ENCODE data around the gene SEMA5B.

SEMA5B gene

DNA sequence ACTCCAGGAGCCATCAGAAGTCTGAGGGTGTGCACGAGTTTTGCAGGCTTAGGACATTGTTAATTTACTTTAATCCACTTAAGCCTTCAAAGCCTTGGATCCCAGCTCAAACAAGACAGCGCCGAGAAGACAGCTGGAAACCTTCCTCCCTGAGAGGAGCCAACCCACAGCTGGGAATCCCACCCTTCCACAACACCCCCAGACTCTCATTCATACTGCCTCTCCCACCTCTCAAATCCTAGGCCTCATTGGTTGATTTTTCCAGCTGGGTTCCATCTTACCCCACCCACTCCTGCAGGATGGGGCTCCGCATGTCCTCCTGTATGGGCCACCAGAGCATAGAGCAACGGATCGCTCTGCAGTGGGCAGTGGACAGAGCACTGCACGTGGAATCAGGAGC lies 80.4 kb downstream of the SEMA5B start:
- FAIRE-seq, result no peak
- DNase-seq (ENCODE audit: low spot score), result no peak

DNA sequence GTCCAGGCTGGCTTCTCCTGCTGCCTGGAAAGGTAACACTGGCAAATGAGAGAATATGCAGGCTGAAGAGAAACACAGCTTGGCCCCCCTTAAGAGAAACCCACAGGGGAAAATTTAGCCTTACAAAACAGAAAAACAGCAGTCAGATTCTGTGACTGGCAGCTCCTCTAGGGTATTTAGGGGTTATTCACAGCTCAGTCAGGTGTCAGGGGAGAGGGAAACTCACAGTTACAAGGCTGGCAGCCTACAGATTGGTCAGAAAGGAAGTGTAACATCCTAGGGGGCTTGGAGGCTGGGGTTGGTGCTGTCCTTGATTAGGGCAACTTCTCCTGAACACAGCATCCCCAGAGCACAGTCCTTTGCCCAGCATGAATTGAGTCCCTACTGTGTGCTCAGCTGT lies 81.4 kb downstream of the SEMA5B start:
- FAIRE-seq (no peak), DNase-seq (ENCODE audit: low spot score) (no peak)

DNA sequence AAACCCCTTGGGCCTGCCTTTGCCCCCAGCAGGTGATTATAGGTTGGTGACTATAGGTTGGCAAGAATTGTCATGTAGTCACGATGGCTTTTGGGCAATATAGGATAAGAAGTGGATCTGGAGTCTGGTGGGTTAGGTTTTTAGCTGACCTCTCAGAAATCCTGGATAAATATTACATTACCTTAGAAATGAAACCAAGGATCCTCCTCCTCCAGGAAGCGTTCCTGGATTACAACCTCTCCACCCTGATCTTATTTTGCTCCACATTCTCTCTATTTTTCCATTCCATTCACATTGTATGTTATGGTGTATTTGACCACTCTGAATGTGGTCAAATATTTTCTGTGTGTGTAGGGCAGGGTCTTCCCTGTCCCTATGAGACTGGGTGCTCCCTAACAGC lies 82.3 kb downstream of the SEMA5B start:
- FAIRE-seq (no peak), DNase-seq (ENCODE audit: low spot score) (no peak)

DNA sequence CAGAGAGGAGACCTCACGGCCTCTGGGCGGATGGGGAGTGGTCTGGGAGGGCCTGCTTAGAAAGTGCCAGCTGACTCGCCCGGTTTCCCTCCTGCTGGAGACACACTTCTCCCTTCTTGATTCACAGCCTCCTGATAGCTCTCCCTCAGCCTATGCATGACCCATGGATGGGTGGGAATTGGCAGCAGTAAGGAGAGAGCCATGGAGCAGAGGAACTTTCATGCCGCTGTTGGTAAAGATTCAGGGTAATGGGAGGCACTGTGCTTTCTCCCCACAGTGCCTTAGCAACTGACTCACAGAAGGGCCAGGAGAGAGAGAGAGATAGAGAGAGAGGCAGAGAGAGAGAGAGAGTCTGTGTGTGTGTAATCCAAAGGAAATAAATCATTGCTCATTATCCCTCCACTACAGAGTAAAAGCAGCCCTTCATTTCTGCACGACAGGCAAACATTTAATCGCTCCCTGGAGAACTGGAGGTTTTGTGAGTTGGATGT lies 82.8 kb downstream of the SEMA5B start:
- no peak for FAIRE-seq
- no peak for DNase-seq (ENCODE audit: low spot score)

DNA sequence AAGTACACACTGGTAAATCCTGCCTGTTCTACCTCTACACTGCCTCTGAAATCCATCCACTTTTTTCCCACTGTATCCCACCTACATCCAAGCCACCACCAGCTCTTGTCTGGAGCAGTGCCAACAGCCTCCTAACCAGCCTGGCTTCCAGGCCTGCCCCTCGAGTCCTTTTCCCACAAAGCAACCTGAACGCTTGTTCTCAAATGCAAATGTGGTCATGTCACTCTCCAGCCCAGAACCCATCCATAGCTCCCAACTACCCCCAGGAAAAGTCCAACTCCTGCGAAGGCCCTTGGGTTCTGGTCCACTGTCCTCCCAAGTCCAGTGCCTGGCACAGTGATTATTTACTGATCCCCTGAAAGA lies 83.8 kb downstream of the SEMA5B start:
- DNase-seq (ENCODE audit: low spot score), result no peak

DNA sequence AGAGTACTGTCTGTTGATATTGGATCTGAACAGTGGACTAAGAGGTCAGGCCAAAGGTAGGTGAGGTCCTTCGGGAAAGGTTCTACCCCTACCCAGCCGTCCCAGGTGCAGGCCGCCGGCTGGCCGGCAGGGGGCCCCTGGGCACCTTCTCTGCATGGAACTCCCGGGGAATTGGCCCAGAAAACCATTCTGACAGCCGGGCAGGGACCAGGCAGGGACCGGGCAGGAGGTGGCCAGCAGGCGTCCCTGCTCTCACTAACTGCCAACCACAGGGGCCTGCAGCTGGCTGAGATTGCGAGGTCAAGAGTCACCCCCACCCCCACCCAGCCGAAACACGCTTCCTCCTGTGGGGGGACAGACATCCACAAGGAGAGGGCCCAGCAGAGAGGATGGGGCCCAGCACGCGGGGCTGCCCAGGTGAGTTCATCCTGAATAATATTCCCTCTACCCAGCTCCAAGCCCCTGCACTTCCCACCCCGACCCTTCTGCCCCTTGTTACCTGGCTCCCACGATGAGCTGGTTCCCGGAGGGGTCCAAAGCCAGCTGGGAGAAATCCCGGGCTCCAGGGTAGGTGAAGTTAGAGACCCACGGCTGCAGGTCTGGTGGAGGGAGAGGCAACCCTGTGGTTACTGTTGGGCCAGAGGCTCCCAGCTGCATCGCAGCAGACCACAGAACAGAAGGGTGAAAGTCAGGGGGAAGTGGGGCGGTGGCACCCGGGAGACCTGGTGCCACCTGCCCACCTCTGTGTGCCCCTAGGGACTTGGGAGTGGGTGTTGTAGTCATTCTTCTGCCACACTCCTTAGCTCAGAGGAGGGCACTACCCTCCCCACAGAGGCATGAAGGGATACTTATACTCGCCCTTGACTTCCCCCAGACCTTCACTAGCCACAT lies 84.4 kb downstream of the SEMA5B start:
- peak; percentile 85 for DNase-seq (ENCODE audit: low spot score)
- FAIRE-seq, result peak; percentile 27

More for the DNA sequence above, 83.8 kb downstream of the SEMA5B start:
- no peak for FAIRE-seq

DNA sequence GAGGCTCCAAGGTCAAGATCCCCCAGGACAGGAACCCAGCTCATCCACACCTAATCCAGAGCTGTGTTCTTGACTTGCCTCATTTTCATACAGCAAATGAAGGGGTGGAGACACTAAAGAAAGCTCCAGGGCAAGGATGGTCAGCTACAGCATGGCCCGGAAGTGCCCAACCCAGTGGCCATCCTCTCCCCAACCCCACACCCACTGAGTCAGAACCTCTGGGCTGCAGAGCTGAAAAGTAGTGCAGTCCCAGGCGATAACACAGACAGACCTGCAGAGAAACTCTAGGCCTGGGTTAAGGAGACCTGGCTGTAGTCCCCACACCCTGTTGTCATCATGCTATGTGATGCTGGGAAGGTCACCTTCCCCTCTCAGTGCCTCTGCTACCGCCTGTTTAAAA lies 85.3 kb downstream of the SEMA5B start:
- no peak for FAIRE-seq
- DNase-seq (ENCODE audit: low spot score), result no peak

DNA sequence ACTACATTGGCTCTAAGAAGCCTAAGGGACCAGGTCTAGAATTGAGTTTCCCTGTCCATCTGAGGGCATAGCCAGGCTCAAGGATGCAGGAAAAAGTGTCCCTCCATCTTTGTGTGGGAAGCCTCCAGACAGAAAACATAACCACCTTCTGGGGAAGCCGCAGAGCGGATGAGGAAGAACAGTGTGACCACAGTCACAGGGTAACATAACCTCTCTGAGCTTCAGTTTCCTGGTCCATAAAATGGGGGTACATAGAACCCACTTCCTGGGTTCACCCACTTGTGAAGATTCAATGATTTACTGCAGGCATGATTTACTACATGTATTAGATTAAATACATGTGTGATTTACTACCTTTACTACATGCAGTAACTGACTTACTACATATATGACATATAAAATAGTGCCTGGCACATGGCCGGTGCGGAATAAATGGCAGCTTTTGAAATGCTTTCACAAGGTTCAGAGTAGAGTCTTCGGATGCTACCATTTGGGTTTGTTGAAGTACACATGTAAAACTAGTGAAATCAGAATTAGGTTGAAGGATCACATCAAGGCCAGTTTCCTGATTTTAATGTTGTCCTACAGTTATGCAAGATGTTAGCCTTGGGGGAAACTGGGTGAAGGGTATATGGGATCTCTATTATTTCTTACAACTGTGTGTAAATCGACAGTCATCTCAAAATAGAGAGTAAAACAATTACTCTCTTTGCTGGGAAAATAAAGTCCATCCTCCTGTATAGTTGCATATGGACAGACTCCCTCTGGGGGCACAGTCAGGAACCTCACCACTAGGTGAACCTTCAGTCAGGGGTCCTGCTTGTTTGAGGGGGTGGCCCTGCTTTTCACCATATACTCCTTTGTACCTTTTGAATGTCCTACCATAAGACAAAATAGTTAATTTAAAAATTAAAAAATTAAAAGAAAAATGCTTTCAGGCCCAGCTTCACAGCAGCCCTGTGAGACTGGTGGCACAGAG lies 86.0 kb downstream of the SEMA5B start:
- DNase-seq (ENCODE audit: low spot score), result no peak
- no peak for FAIRE-seq

DNA sequence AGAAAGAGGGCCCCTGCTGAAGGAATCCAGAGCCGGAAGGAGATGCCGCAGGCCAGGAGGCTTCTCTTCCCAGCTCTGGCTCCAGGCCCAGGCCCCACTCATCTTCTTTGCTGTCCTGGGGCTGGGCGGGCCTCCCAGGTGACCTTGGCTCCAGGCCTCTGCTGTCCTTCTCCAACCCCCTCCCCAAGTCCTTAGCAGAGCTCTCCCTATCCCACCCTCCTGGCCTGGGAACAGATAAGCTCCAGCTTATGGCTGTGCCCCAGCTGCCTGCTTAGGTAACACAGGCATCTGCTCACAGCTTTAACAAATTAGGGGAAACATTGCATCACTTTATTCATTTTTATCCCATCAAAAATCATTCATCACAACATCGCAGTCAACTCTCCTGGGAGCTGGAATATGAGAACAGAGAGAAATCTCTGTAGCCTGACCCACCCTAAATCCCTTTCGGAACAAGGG lies 86.9 kb downstream of the SEMA5B start:
- FAIRE-seq (no peak), DNase-seq (ENCODE audit: low spot score) (no peak)

DNA sequence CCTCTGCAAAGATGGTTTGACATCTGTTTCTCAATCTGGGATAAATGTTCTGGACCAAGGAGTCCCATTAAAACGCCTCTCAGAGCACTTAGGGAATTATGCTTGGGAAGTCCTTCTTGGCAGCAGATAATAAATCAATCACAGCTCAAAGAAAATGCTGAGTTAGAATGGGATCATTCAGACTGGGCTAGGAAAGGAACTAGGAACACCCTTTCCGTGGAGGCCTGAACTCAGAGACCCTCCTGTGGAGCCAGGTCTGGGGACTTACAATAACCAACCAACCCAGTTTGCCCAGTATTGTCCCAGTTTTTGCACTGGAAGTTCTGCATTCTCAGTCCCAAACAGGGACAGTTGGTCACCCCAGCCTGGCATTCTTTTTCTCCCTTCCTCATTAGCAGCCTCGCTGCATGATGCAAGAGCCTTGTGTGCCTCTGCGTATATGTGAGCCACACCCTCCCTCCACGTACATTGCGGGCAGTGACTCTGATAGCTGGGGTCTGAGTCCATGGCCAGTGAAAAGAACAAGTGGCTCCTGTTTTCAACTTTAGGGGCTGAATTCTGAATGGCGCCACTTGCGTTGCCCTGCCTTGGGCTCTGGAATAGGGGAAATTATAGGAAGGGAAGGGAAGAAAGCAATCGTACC lies 88.7 kb downstream of the SEMA5B start:
- DNase-seq (ENCODE audit: low spot score) (no peak), FAIRE-seq (no peak)

DNA sequence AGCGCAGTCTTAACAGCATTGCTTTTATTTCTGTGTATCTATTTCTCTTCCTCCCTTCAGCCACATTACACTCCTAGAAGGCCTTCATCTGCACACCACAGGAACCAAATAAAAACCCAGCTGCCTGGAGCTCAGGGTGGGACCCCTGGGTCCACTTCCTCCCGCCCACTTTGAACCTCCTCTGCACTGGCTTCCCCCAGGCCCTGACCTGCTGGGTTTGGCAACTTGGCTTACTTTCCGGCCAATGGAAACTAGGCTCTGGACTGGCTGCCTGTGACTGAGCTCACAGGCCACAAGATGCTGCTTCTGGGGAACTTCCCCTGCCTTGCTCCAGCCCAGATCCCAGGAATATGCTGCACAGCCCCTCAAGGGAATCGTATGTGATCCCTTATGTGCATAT lies 89.8 kb downstream of the SEMA5B start:
- no peak for FAIRE-seq
- no peak for DNase-seq (ENCODE audit: low spot score)

DNA sequence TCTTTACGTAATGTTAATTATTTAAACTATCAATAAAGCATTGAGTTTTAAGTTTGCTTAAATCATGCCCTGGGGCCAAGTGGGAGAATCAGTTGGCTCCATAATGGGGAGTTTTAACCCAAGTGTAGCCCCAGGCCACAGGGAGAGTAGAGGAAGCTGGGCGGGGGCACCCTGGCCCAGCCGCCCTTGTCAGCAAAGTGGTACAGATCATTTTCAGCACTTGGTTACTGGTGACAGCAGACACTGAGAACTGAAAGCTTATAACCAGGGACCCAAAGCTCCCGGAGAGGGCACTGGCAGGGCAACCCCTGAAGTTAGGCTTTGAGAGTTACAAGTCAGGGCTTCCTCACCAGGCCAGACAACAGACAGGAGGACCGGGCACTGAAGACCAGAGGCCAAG lies 90.6 kb downstream of the SEMA5B start:
- no peak for FAIRE-seq

DNA sequence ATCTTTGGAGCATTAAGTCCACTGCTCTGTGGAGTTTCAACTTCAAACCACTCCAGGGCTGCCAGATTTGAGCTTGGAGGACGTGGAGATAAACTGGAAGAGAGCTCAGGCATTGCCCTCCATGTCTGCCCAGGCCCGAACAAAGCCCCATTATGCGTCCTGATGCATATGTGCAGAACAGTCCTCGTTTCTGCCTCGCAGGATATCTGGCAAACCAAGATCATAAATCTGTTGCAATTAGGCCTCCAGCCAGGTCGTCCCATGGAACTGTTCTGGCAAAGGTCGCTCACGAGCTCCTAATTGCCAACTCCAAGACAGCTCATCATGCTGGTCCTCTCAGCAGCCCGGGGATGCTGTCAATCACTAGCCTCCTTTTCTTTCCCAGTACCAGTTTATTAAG lies 91.2 kb downstream of the SEMA5B start:
- FAIRE-seq (no peak), DNase-seq (ENCODE audit: low spot score) (no peak)

More for the DNA sequence above, 90.6 kb downstream of the SEMA5B start:
- DNase-seq (ENCODE audit: low spot score), result no peak

DNA sequence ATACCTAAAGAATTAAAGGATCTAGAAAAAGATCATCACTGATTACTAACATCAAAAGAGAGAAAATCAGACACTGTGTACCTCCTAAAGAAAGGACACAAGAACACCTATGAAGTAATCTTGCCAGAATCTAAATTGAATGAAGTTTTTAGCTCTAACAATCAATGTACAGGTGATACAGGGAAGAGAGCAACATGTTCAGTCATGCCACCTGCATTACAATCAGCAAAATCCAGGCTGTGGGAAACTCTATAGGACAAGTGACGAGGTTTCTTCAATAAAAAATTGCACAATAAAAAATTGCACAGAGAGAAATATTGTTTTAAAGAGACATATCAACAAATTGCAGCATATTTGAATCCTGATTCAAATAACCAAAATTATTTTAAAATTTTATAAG lies 93.3 kb downstream of the SEMA5B start:
- no peak for FAIRE-seq
- no peak for DNase-seq (ENCODE audit: low spot score)

DNA sequence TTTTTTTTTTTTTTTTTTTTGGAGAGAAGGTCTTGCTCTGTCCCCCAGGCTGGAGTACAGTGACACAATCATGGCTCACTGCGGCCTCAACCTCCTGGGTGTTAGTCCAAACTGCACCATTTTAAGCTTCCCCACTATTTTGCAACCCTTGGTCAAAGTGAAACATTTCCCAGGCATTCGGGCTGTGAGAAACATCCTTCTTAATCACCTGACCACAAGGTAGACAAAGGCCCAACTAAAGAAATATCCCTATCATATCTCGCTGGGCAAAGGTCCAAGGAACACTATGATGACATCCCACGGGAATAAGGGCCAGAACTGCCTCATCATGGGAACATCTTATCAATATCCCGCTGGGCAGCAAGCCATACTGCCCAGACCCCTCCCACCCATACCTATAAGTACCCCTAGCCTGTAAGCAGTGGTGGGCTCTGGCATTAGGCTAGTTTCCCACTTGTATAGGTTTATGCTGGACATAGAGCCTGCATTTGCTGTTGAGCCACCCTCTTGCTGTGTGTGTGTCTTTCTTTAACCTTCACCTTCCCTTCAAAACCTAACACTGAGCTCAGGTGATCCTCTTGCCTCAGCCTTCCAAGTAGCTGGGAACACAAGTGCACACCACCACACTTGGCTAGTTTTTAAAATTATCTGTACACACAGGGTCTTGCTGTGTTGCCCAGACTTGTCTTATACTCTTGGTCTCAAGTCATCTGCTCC lies 95.2 kb downstream of the SEMA5B start:
- peak; percentile 48 for FAIRE-seq
- DNase-seq (ENCODE audit: low spot score), result no peak

DNA sequence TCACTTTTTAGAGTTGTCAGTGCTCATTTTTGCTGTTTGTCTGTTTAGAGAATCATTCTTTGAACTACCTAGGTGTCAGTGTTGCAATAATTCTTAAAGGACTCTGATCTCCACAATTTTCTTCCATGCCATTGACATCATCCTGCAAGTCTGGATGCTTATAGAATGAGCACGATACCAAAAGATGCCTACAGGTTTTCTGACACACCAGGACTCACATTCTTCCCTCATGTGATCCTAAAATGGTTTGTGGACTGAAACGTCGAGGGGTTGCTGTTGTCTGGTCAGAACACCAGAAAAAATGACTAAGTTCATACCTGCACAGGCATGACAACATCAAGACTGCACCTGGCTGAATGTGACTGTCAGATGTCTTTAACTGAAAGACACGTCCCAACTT lies 95.9 kb downstream of the SEMA5B start:
- no peak for FAIRE-seq

DNA sequence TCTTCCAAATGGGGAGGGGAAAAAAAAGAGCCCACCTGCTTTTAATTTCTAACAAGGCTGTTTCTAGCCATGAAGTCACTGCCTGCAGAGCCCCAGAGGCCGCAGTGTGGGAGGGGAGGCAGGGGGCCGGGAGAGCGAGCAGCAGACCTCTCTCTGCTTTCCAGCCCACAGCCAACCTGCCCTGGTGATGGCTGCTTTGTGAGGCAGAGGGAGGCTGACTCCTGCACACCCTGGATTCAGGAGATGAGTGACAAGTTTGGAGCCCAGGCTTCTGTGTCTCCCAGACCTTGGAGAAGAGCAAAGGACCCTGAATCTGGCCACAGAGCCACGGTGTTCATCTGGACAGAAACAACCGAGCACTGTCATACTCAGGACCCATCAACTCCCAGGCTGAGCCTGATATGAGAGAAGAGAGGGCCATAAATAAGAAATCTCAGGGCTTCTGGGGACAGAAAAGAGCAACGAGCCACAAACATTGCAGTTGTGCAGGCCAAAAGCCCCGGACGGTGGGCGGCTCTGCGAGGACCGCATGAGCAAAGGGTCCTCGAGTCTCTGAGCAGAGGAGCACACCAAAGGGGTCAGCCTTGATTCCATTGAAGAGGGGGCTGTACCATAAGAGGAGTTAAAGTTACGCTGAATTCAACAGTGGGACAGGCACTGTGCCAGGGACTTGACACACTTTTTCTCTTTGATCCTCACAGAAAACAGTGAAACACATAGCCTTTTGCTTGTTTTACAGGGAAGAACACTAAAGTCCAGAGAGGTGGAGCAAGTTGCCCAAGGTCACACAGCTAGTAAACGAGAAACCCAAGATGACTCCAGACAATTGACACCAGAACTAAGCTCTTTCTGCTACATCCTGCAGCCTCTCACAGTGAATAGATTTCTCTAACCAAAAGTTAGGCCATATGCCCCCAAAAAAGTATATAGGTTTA lies 97.2 kb downstream of the SEMA5B start:
- FAIRE-seq, result no peak
- no peak for DNase-seq (ENCODE audit: low spot score)

More for the DNA sequence above, 95.9 kb downstream of the SEMA5B start:
- DNase-seq (ENCODE audit: low spot score), result no peak

DNA sequence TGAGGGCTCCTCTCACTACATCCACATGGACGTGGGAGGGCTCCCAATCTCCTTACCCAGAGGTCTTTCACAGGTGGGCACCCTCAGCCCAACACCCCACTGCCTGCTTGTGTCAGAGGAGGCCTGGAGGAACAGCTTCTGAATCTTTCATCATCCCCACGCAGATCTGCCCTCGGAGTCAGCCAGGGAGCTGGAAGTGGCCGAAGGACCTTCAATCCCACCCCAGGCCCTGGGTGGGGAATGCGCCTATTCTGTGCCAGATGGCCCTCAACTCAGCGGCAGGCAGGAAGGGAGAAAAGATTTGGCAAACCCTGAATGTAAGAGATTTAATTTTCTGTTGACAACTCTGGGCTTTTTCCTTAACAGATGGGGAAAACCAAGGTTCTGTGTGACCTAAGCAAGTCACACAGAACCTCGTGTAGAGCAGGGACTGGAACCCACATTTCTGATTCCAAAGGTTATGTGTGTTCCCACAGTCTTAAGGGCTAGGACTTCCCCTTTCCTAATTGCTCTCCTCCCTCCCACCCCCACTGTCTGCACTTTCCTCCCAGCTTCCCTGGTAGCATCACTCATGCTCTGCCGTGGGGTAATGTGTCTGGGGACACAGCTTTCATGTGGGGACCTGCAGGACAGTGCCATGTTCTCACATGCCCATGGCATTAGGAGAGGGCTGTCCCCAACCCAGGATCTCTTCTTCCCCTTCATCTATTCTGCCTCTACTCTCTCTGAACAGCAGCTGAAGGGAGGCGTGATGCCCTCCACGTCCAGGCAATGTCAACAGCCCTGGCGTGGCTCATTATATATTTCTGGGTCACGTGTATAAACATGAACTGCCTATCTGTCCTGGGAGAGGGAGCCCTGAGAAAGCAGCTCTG lies 98.1 kb downstream of the SEMA5B start:
- DNase-seq (ENCODE audit: low spot score) (no peak), FAIRE-seq (no peak)
